ENCODE measurements around the gene CXorf58. TPM values are rescaled to one million over a fixed set of nuclear protein-coding genes. Genes with fewer than 3 reads are reported as not detected.
A peak's percentile ranks its signal among the peaks of the same experiment; 100 is the strongest.
"Not testable (repeated sequence)": the region's sequence is repeated elsewhere in the genome, so short reads cannot be mapped to it uniquely, and the experiment has no call there.

CXorf58 gene
- total RNA-seq, 1 donor from 2014 or later = not detected

- Histone ChIP-seq H3K4me1 (ENCODE audit: insufficient read depth, low read length) (no peaks in the 10 kb centered on the region), H2AFZ (ENCODE audit: low read depth, low read length) (no peak overlapping the region), H3K4me2 (ENCODE audit: low read length) (no peak overlapping the region), H3K36me3 (ENCODE audit: insufficient read depth, low read length) (no peaks in the 10 kb centered on the region), H3K27ac (ENCODE audit: low read depth, low read length) (no peak overlapping the region), H3K9ac (ENCODE audit: low read length) (no peak overlapping the region), H3K79me2 (ENCODE audit: insufficient read depth, low read length) (no peaks in the 10 kb centered on the region), H3K9me3 (ENCODE audit: insufficient read depth, low read depth, low read length) (no peaks in the 10 kb centered on the region), H3K27me3 (ENCODE audit: insufficient read depth, low read length) (no peaks in the 10 kb centered on the region), H4K20me1 (ENCODE audit: insufficient read depth, low read length) (no peaks in the 10 kb centered on the region), H3K4me3 (ENCODE audit: insufficient read depth, low read depth, low read length) (no peak overlapping the region)
- no peaks in the 10 kb centered on the region for H3K36me3 Mint-ChIP-seq (ENCODE audit: low read depth, unreplicated experiment)
- TF ChIP-seq CTCF (IDR thresholded peaks at IDR 0.05; ENCODE audit: insufficient read depth, low read depth, low read length) (no peak), EZH2 (IDR thresholded peaks at IDR 0.05; ENCODE audit: insufficient read depth, low read length) (no peak)
- no peak for DNase-seq (ENCODE audit: low read depth)
- H3K27ac Mint-ChIP-seq (ENCODE audit: unreplicated experiment) = no peak overlapping the region
- H3K9me3 Mint-ChIP-seq (ENCODE audit: unreplicated experiment) = no peaks in the 10 kb centered on the region
- FAIRE-seq = no peak
- peaks cover 5% of the 10 kb centered on the region for H3K4me1 Mint-ChIP-seq (ENCODE audit: low read depth, unreplicated experiment)
- no peaks in the 10 kb centered on the region for H3K27me3 Mint-ChIP-seq (ENCODE audit: low read depth, unreplicated experiment)
- H3K4me3 Mint-ChIP-seq (ENCODE audit: unreplicated experiment) = no peak overlapping the region
Observed at GRCh38 chrX:23954396-23954795, 46.6 kb downstream of the CXorf58 start.

- Histone ChIP-seq H3K36me3 (ENCODE audit: insufficient read depth, low read length) (no peaks in the 10 kb centered on the region), H3K4me2 (ENCODE audit: low read length) (no peak overlapping the region), H3K9ac (ENCODE audit: low read length) (no peak overlapping the region), H3K9me3 (ENCODE audit: insufficient read depth, low read depth, low read length) (no peaks in the 10 kb centered on the region), H4K20me1 (ENCODE audit: insufficient read depth, low read length) (no peaks in the 10 kb centered on the region), H3K79me2 (ENCODE audit: insufficient read depth, low read length) (no peaks in the 10 kb centered on the region), H3K4me3 (ENCODE audit: insufficient read depth, low read depth, low read length) (no peak overlapping the region), H3K4me1 (ENCODE audit: insufficient read depth, low read length) (no peaks in the 10 kb centered on the region), H3K27ac (ENCODE audit: low read depth, low read length) (no peak overlapping the region), H3K27me3 (ENCODE audit: insufficient read depth, low read length) (no peaks in the 10 kb centered on the region), H2AFZ (ENCODE audit: low read depth, low read length) (no peak overlapping the region)
- no peak overlapping the region for H3K4me3 Mint-ChIP-seq (ENCODE audit: unreplicated experiment)
- no peak overlapping the region for H3K27ac Mint-ChIP-seq (ENCODE audit: unreplicated experiment)
- H3K36me3 Mint-ChIP-seq (ENCODE audit: low read depth, unreplicated experiment) = no peaks in the 10 kb centered on the region
- no peaks in the 10 kb centered on the region for H3K9me3 Mint-ChIP-seq (ENCODE audit: unreplicated experiment)
- DNase-seq (ENCODE audit: low read depth) (no peak), FAIRE-seq (no peak)
- no peaks in the 10 kb centered on the region for H3K4me1 Mint-ChIP-seq (ENCODE audit: low read depth, unreplicated experiment)
- H3K27me3 Mint-ChIP-seq (ENCODE audit: low read depth, unreplicated experiment) = no peaks in the 10 kb centered on the region
- TF ChIP-seq CTCF (IDR thresholded peaks at IDR 0.05; ENCODE audit: insufficient read depth, low read depth, low read length) = no peak
- no peak for TF ChIP-seq EZH2 (IDR thresholded peaks at IDR 0.05; ENCODE audit: insufficient read depth, low read length)
Observed at GRCh38 chrX:23959781-23960180, 52.0 kb downstream of the CXorf58 start.

- H3K27ac Mint-ChIP-seq (ENCODE audit: unreplicated experiment) = no peak overlapping the region
- no peak for DNase-seq (ENCODE audit: low read depth)
- Histone ChIP-seq H3K79me2 (ENCODE audit: insufficient read depth, low read length) (no peaks in the 10 kb centered on the region), H3K27ac (ENCODE audit: low read depth, low read length) (no peak overlapping the region), H3K27me3 (ENCODE audit: insufficient read depth, low read length) (no peaks in the 10 kb centered on the region), H3K4me3 (ENCODE audit: insufficient read depth, low read depth, low read length) (no peak overlapping the region), H3K4me2 (ENCODE audit: low read length) (no peak overlapping the region), H4K20me1 (ENCODE audit: insufficient read depth, low read length) (no peaks in the 10 kb centered on the region), H3K4me1 (ENCODE audit: insufficient read depth, low read length) (no peaks in the 10 kb centered on the region), H2AFZ (ENCODE audit: low read depth, low read length) (no peak overlapping the region), H3K36me3 (ENCODE audit: insufficient read depth, low read length) (no peaks in the 10 kb centered on the region), H3K9me3 (ENCODE audit: insufficient read depth, low read depth, low read length) (no peaks in the 10 kb centered on the region), H3K9ac (ENCODE audit: low read length) (no peak overlapping the region)
- H3K4me1 Mint-ChIP-seq (ENCODE audit: low read depth, unreplicated experiment) = no peaks in the 10 kb centered on the region
- no peaks in the 10 kb centered on the region for H3K27me3 Mint-ChIP-seq (ENCODE audit: low read depth, unreplicated experiment)
- TF ChIP-seq CTCF (IDR thresholded peaks at IDR 0.05; ENCODE audit: insufficient read depth, low read depth, low read length) = no peak
- no peak for TF ChIP-seq EZH2 (IDR thresholded peaks at IDR 0.05; ENCODE audit: insufficient read depth, low read length)
- H3K4me3 Mint-ChIP-seq (ENCODE audit: unreplicated experiment) = no peak overlapping the region
- H3K9me3 Mint-ChIP-seq (ENCODE audit: unreplicated experiment) = no peaks in the 10 kb centered on the region
- no peaks in the 10 kb centered on the region for H3K36me3 Mint-ChIP-seq (ENCODE audit: low read depth, unreplicated experiment)
- FAIRE-seq = peak; percentile 39
Observed at GRCh38 chrX:23964191-23964590, 56.4 kb downstream of the CXorf58 start.

GRCh38 chrX:23965630-23966029 is 57.8 kb downstream of the CXorf58 start:
- H3K36me3 ChIP-seq (ENCODE audit: insufficient read depth, low read length); FAIRE-seq; H3K27ac Mint-ChIP-seq (ENCODE audit: unreplicated experiment); H3K4me3 ChIP-seq (ENCODE audit: insufficient read depth, low read depth, low read length); H3K4me1 Mint-ChIP-seq (ENCODE audit: low read depth, unreplicated experiment); H3K9me3 ChIP-seq (ENCODE audit: insufficient read depth, low read depth, low read length); H3K27me3 Mint-ChIP-seq (ENCODE audit: low read depth, unreplicated experiment); H3K9me3 Mint-ChIP-seq (ENCODE audit: unreplicated experiment); H3K4me3 Mint-ChIP-seq (ENCODE audit: unreplicated experiment); H3K4me1 ChIP-seq (ENCODE audit: insufficient read depth, low read length); H3K27me3 ChIP-seq (ENCODE audit: insufficient read depth, low read length); H3K4me2 ChIP-seq (ENCODE audit: low read length); H2AFZ ChIP-seq (ENCODE audit: low read depth, low read length); DNase-seq (ENCODE audit: low read depth); H3K36me3 Mint-ChIP-seq (ENCODE audit: low read depth, unreplicated experiment); H4K20me1 ChIP-seq (ENCODE audit: insufficient read depth, low read length); H3K27ac ChIP-seq (ENCODE audit: low read depth, low read length); H3K9ac ChIP-seq (ENCODE audit: low read length); H3K79me2 ChIP-seq (ENCODE audit: insufficient read depth, low read length): not testable (repeated sequence)
